ENCODE measurements around the gene PDE6H.

DNA sequence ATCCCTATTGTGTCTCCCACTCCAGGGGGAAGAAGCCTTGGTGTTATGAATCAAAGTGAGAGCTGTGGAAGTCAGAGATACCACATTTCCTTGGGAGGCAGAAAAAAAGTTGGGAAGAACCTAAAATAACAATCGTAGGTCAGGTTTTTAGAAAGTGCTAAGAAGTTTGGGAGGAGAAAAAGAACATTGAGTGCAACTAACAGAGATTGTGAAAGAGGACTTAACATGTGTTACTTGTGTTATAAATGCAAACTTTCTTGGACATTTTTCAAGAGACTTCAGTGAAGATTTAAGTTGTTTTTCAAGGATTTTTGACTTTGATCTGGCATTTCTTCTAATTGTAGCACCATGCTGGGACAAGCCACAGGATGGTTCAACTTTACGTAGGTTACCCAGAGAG lies 26.7 kb upstream of the PDE6H start:
- TF ChIP-seq, protein P1, sequence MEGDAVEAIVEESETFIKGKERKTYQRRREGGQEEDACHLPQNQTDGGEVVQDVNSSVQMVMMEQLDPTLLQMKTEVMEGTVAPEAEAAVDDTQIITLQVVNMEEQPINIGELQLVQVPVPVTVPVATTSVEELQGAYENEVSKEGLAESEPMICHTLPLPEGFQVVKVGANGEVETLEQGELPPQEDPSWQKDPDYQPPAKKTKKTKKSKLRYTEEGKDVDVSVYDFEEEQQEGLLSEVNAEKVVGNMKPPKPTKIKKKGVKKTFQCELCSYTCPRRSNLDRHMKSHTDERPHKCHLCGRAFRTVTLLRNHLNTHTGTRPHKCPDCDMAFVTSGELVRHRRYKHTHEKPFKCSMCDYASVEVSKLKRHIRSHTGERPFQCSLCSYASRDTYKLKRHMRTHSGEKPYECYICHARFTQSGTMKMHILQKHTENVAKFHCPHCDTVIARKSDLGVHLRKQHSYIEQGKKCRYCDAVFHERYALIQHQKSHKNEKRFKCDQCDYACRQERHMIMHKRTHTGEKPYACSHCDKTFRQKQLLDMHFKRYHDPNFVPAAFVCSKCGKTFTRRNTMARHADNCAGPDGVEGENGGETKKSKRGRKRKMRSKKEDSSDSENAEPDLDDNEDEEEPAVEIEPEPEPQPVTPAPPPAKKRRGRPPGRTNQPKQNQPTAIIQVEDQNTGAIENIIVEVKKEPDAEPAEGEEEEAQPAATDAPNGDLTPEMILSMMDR (IDR thresholded peaks at IDR 0.05; ENCODE audit: poor library complexity) = no peak
- TF ChIP-seq EZH2 (IDR thresholded peaks at IDR 0.05; ENCODE audit: borderline replicate concordance) (no peak), EZH2phosphoT487 (IDR thresholded peaks at IDR 0.05; ENCODE audit: low read depth, severe bottlenecking, unreplicated experiment) (no peak)

All from hepatocyte (in vitro differentiated cells).